ENCODE results near the gene APH1A. TPM values are rescaled to one million over a fixed set of nuclear protein-coding genes. Genes with fewer than 3 reads are reported as not detected.
A peak's percentile ranks its signal among the peaks of the same experiment; 100 is the strongest.
"Not testable (repeated sequence)": the region's sequence is repeated elsewhere in the genome, so short reads cannot be mapped to it uniquely, and the experiment has no call there.

APH1A gene
- total and polyA plus RNA-seq, 4 donors = 95.0 to 164 (median 135) TPM

DNA sequence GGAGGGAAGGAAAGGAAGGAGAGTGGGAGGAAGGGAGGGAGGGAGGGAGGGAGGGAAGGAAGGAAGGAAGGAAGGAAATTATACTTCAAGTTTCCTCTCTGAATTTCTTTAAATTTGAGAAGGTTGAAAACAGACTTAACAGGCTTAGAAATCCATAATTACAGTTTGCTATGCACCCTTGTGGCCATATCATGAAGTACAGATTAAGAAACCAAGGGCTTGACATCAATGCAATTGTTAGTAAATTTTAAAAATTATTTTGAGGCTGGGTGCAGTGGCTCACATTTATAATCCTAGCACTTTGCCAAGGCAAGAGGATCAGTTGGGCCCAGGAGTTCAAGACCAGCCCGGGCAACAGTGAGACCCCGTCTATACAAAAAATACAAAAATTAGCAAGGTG lies 47.3 kb downstream of the APH1A start:
- H3K27ac ChIP-seq (ENCODE audit: low read depth in 1 of 2, low read length in 1 of 2) = no peak overlapping the region
- H3K9me3 ChIP-seq (ENCODE audit: control insufficient read depth in 4 of 4, insufficient read depth in 3 of 4, low read length in 3 of 4) = no peaks in the 10 kb centered on the region
- no peak overlapping the region for H3K4me3 ChIP-seq
- TF ChIP-seq, protein P1, sequence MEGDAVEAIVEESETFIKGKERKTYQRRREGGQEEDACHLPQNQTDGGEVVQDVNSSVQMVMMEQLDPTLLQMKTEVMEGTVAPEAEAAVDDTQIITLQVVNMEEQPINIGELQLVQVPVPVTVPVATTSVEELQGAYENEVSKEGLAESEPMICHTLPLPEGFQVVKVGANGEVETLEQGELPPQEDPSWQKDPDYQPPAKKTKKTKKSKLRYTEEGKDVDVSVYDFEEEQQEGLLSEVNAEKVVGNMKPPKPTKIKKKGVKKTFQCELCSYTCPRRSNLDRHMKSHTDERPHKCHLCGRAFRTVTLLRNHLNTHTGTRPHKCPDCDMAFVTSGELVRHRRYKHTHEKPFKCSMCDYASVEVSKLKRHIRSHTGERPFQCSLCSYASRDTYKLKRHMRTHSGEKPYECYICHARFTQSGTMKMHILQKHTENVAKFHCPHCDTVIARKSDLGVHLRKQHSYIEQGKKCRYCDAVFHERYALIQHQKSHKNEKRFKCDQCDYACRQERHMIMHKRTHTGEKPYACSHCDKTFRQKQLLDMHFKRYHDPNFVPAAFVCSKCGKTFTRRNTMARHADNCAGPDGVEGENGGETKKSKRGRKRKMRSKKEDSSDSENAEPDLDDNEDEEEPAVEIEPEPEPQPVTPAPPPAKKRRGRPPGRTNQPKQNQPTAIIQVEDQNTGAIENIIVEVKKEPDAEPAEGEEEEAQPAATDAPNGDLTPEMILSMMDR (IDR thresholded peaks at IDR 0.05; ENCODE audit: control extremely low read depth, extremely low read depth) = no peak
- DNase-seq (peak in 2 of 3 donors; percentile 22 to 39), ATAC-seq (ENCODE audit: insufficient read depth, low FRiP score) (no peak)
- WGBS, 2 donors = 96 to 99% methylated on average over 2 of the region's 2 CpGs
- no peaks in the 10 kb centered on the region for H3K4me1 ChIP-seq (ENCODE audit: control insufficient read depth in 5 of 5, insufficient read depth in 5 of 5, low read length in 5 of 5)
- H3K27me3 ChIP-seq (ENCODE audit: control insufficient read depth in 3 of 3, insufficient read depth in 3 of 3, low read length in 2 of 3) = no peaks in the 10 kb centered on the region
- H3K36me3 ChIP-seq (ENCODE audit: control insufficient read depth in 4 of 4, insufficient read depth in 4 of 4, low read length in 4 of 4) = peaks cover 4 to 15% (median 13%) of the 10 kb centered on the region in 4 donors
- no peak overlapping the region for H3K9ac ChIP-seq (ENCODE audit: insufficient read depth in 1 of 2, low read length in 2 of 2)

DNA sequence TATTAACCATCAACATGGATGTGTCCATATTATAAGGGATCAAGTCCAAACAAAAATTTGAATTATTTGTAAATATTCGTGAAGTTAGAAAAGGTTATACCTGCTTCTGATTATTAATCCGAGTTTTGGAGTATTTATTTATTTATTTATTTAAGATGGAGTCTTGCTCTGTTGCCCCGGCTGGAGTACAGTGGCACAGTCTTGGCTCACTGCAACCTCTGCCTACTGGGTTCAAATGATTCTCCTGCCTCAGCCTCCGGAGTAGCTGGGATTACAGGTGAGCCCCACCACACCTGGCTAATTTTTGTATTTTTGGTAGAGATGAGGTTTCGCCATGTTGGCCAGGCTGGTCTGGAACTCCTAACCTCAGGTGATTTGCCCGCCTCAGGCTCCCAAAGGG lies 53.0 kb downstream of the APH1A start:
- 95 to 96% methylated on average over 6 of the region's 6 CpGs for WGBS, 2 donors
- H3K9ac ChIP-seq (ENCODE audit: insufficient read depth in 1 of 2, low read length in 2 of 2); ATAC-seq (ENCODE audit: insufficient read depth, low FRiP score); DNase-seq; H3K27ac ChIP-seq (ENCODE audit: low read depth in 1 of 2, low read length in 1 of 2); H3K36me3 ChIP-seq (ENCODE audit: control insufficient read depth in 4 of 4, insufficient read depth in 4 of 4, low read length in 4 of 4); H3K4me3 ChIP-seq; H3K4me1 ChIP-seq (ENCODE audit: control insufficient read depth in 5 of 5, insufficient read depth in 5 of 5, low read length in 5 of 5); H3K27me3 ChIP-seq (ENCODE audit: control insufficient read depth in 3 of 3, insufficient read depth in 3 of 3, low read length in 2 of 3); H3K9me3 ChIP-seq (ENCODE audit: control insufficient read depth in 4 of 4, insufficient read depth in 3 of 4, low read length in 3 of 4): not testable (repeated sequence)

Small RNA genes within 50 kb of the gene (small RNA-seq; reads per million reads assigned to genes)
- 1.1 reads per million, percentile 83 among the genes with 10 or more reads in this experiment for gene RNU2-17P (ENCODE audit: low replicate concordance)

Other genes with a start within 250 kb of the APH1A start
- 10 to 100 TPM; 31.0 to 86.7 TPM for gene VPS45, start 201.2 kb downstream of the APH1A start, total RNA-seq
- gene VPS45, start 201.2 kb downstream of the APH1A start, polyA plus RNA-seq = 10 to 100 TPM; 16.3 to 21.1 TPM
- gene PLEKHO1, start 119.1 kb downstream of the APH1A start, total RNA-seq = 10 to 100 TPM; 41.6 to 60.6 TPM
- gene PLEKHO1, start 119.1 kb downstream of the APH1A start, polyA plus RNA-seq = 10 to 100 TPM; 59.7 to 88.0 TPM
- gene ANP32E, start 32.9 kb downstream of the APH1A start, total RNA-seq = 10 to 100 TPM; 28.6 to 37.7 TPM
- gene ANP32E, start 32.9 kb downstream of the APH1A start, polyA plus RNA-seq = 10 to 100 TPM; 20.8 to 39.1 TPM
- under 1 TPM; 0.14 to 0.40 TPM for gene CA14, start 11.2 kb downstream of the APH1A start, total RNA-seq
- under 1 TPM; 0.19 to 0.30 TPM for gene CA14, start 11.2 kb downstream of the APH1A start, polyA plus RNA-seq
- 10 to 100 TPM in 1 of 2 donors, 1 to 10 TPM in 1; 7.0 to 39.6 TPM for gene C1orf54, start 3.8 kb upstream of the APH1A start, total RNA-seq
- 10 to 100 TPM in 1 of 2 donors, 1 to 10 TPM in 1; 9.7 to 21.3 TPM for gene C1orf54, start 3.8 kb upstream of the APH1A start, polyA plus RNA-seq
- gene CIART, start 13.5 kb upstream of the APH1A start, total RNA-seq = 1 to 10 TPM; 1.3 to 6.5 TPM
- gene CIART, start 13.5 kb upstream of the APH1A start, polyA plus RNA-seq = 1 to 10 TPM; 3.4 to 8.0 TPM
- 10 to 100 TPM; 31.4 to 53.1 TPM for gene MRPS21, start 24.8 kb upstream of the APH1A start, total RNA-seq
- gene MRPS21, start 24.8 kb upstream of the APH1A start, polyA plus RNA-seq = 100 to 1,000 TPM in 1 of 2 donors, 10 to 100 TPM in 1; 48.5 to 169 TPM
- gene PRPF3, start 52.5 kb upstream of the APH1A start, total RNA-seq = 10 to 100 TPM; 52.8 to 89.6 TPM
- 10 to 100 TPM; 33.2 to 36.8 TPM for gene PRPF3, start 52.5 kb upstream of the APH1A start, polyA plus RNA-seq
- gene RPRD2, start 95.1 kb upstream of the APH1A start, total RNA-seq = 10 to 100 TPM; 22.2 to 27.8 TPM
- gene RPRD2, start 95.1 kb upstream of the APH1A start, polyA plus RNA-seq = 1 to 10 TPM; 7.1 to 7.2 TPM
- 10 to 100 TPM; 15.2 to 20.5 TPM for gene TARS2, start 218.4 kb upstream of the APH1A start, total RNA-seq
- 10 to 100 TPM; 14.3 to 14.5 TPM for gene TARS2, start 218.4 kb upstream of the APH1A start, polyA plus RNA-seq
- gene ECM1, start 239.1 kb upstream of the APH1A start, total RNA-seq = 10 to 100 TPM in 1 of 2 donors, 1 to 10 TPM in 1; 1.2 to 20.0 TPM
- gene ECM1, start 239.1 kb upstream of the APH1A start, polyA plus RNA-seq = 10 to 100 TPM in 1 of 2 donors, 1 to 10 TPM in 1; 9.0 to 12.3 TPM
- gene FALEC, start 246.7 kb upstream of the APH1A start, total RNA-seq = not detected
- under 1 TPM in 1 of 2 donors, not detected in 1; 0.09 TPM for gene FALEC, start 246.7 kb upstream of the APH1A start, polyA plus RNA-seq